GM21367 (cell line): Measurements from ENCODE around the gene CDKN2B-AS1.

Experiments
- ATAC-seq: cut with Tn5 transposase; IDR thresholded peaks from one replicate; pipeline ENCODE4 v1.9.1; 2021; ENCODE audit not compliant: unreplicated experiment

CDKN2B-AS1 gene

GRCh38 chr9:22078081-22078480 is 83.5 kb downstream of the CDKN2B-AS1 start:
- no peak for ATAC-seq

GRCh38 chr9:22079873-22080341 is 85.3 kb downstream of the CDKN2B-AS1 start:
- peak; percentile 64 for ATAC-seq

GRCh38 chr9:22084336-22085035 is 89.9 kb downstream of the CDKN2B-AS1 start:
- no peak for ATAC-seq

GRCh38 chr9:22088053-22088716 is 93.6 kb downstream of the CDKN2B-AS1 start:
- ATAC-seq: no peak

GRCh38 chr9:22088717-22089061 is 94.1 kb downstream of the CDKN2B-AS1 start:
- no peak for ATAC-seq

GRCh38 chr9:22097707-22098106 is 103.1 kb downstream of the CDKN2B-AS1 start:
- no peak for ATAC-seq

GRCh38 chr9:22098643-22099332 is 104.2 kb downstream of the CDKN2B-AS1 start:
- no peak for ATAC-seq

- ATAC-seq: no peak
Observed at GRCh38 chr9:22100626-22101025, 106.0 kb downstream of the CDKN2B-AS1 start.

- ATAC-seq: no peak
Observed at GRCh38 chr9:22102146-22103053, 107.8 kb downstream of the CDKN2B-AS1 start.

GRCh38 chr9:22103685-22104575 is 109.3 kb downstream of the CDKN2B-AS1 start:
- ATAC-seq: no peak

GRCh38 chr9:22105005-22105722 is 110.6 kb downstream of the CDKN2B-AS1 start:
- ATAC-seq: peak; percentile 92

- ATAC-seq: no peak
Observed at GRCh38 chr9:22107202-22108045, 112.8 kb downstream of the CDKN2B-AS1 start.

- ATAC-seq: no peak
Observed at GRCh38 chr9:22108581-22109370, 114.2 kb downstream of the CDKN2B-AS1 start.

GRCh38 chr9:22111176-22111953 is 116.8 kb downstream of the CDKN2B-AS1 start:
- ATAC-seq: no peak

GRCh38 chr9:22111954-22112247 is 117.3 kb downstream of the CDKN2B-AS1 start:
- ATAC-seq: no peak

GRCh38 chr9:22112870-22113821 is 118.6 kb downstream of the CDKN2B-AS1 start:
- no peak for ATAC-seq
